ENCODE measurements around the gene UBL7.
A peak's percentile ranks its signal among the peaks of the same experiment; 100 is the strongest.

Gene UBL7

DNA sequence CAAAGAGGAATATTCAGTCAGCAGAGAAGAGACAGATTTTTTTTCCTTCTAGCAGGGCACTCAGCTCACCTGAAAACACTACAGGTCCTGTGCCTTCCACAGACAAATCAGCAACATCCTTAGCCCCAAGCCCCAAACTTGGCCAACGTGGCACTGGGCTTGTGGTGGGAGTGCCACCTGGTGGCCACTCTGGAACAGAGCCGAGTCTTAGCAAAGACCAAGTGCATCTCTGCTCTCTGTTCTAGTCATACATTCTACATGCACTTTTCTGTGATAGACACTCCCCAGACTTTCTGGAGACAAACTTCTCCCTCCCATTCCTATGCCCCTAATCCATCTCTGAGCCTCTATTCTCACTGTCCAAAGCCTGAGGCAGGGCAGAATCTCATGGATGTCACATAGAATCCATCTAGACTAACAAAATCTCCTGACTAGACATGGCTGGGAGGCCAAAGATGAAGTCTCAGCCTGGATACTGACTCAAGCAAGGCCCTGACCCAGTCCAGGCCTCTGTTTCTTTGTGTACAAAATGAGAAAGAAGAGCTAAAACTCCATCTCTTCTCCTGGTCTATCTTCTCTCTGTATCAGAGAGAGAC lies 22.1 kb downstream of the UBL7 start:
- DNase-seq: peak; percentile 73

DNA sequence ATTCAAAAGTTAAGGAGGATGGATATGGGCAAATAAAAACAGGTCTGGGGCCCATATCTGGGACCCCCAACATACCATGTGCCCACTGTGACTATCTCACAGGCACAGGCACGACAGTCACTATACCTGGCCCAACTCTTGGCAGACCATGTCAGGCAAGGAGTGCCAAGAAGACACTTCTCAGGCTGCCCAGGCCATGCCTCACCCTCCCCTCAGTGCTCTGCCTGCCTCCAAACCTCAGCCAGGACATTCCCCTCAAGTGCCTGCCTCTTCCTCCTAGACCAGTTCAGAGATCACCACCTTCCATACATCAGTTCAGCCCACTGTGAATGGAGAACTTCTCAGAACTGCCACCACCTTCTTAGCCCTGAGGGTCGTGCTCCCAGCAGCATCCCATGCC lies 22.8 kb downstream of the UBL7 start:
- no peak for DNase-seq

DNA sequence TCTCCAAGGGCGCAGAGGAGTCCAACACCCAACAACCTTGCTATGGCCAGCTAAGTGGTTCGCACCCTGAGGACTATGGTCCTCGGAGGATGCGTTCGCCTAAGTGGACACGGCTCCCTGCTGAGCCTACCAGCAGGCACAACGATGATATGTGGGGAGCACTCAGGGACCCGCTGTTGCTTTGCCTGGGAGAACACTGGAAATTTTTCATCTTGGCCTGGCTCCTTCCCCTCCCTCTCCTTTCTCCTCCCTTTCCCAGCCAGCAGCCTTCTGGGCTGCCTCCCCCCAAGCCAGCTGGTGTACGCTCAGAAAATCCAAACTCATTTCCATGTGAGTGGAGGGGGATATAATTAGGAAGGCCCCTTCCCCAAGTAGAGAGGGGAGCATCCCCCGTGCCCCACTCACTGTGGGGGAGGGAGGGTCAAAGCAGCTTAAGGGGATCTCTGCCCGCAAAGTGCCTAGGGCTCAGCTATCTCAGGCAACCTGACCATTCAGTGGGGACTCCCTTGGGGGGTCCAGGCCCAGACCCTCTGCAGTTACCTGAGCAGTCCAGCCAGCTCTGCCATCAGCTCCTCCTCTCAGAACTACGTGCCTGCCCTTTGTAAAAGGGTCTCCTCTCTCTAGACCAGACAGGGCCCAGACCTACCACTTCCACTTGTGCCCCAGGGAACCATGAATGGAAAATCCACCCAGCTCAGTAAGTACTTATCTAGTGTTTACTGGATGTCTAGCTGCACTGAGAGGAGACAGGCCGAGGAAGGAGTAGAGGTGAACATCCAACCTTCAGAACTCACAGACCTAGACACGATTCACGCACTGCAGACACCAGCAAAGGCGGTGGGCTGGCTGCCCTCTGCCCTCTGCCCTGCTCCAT lies 26.5 kb downstream of the UBL7 start:
- DNase-seq: no peak

DNA sequence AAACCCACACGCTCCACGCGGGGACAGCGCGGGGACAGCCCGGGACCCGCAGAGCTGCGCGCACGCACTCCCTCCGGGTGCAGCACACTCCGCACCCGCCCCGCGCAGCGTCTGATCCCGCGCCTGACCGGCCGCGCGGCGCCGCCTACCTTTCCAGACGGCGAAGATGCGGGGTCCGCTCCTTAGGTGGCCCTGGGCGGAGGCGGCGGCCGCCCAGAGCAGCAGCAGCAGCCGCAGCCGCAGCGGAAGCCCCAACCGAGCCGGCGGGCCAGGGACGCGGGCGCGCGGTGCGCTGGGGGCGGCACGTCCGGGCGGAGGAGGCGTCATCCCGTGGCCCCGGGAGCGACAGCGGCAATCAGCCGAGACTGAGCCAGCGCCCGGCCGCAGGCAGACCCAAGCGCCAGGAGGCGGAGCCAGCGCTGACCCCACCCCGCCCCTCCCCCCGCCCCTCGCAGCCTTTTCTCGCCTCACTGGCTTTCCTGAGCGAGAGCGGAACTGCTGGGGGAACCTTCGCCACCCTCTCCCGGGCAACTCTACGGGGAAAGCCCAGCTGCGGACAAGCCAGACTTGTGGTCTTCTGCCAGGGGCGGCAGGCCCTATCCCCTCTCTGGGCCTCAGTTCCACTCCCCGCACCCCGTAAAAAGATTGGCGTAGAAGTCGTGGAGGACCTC lies 27.2 kb downstream of the UBL7 start, which contains the start of gene SEMA7A:
Gene SEMA7A (minus strand): TSS at position 367 of the 671 bp plus-strand sequence. CDS start 40 bp downstream, at position 327.
- DNase-seq: peak; percentile 65

DNA sequence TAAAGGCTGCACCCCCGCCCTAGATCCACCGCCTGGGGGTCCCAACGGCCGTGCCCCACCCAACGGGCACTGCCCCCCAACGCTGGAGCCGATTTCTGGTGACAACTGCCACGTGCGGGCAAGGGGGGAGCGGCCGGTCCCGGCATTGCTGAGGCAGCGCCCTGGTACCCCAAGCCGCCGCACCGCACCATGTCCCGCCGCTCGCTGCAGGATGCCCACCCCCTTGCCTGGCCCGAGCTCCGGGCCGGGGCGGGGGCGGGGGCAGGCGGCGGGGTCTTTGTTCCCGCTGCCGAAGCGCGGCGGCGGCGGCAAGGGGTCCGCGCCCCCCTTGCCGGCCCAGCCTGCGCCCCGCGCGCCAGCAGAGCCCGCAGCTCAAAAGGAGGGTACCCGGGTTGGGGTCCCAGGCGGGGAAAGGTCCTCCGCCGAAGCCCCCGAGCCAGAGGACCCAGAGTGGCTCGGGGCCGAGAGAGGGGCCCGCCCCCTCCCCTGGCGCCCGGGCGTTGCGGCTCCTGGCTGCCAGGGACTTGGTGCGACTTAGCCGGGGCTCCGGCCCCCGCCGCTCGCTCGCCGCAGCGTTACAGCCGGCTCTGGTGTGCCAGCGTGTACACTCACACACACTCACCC lies 27.9 kb downstream of the UBL7 start:
- DNase-seq: no peak

DNA sequence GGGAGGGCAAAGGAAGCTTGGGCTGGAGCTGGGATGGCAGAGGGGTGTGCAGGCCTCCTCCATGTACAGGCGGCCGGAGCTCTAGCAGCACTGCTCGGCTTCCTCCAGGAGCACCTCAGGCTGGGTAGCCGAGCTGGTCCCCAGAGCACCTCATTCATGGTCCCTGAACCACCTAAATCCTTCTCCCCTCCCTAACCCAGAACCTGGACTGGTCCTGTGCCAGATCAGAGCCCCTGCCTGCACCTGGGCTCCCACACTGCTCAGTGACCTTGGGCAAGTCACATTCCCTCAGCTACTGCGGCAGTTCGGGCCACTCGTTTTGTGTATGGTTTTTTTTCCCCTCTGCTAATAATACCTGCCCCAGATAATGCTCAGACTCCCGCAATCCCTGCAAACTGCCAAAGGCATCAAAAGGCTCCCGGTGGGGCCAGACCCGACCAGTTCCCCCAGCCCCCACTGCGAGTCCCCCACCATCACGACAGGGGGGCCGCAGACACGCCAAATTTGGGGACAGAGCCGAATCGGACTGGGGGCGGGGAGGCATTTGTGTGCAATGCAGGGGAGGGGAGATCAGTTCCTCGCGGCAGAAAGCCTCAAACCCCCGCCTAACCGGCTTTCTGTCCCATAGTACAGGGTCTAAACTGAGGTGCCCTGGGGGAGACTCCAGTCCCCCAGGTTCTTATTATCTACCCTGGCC lies 28.5 kb downstream of the UBL7 start:
- no peak for DNase-seq

DNA sequence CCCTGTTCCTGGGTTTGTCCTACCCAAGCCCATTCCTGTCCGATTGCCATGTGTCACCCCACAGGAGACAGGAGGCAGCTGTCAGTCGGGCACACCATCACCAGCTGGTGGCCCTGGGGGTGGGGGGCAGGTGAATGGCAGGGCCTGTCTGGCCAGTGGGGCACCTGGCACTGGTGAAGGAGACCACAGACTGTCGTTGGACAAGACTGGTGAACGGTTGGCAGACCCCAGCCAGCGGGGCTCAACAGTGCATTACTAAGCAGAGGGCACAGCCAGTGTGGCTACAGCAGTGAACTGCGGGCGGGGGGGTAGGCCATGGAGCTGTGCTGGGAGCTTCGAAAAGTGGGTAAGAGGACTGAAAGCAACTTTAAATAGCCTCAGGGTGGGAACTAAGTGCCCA lies 29.3 kb downstream of the UBL7 start:
- no peak for DNase-seq

DNA sequence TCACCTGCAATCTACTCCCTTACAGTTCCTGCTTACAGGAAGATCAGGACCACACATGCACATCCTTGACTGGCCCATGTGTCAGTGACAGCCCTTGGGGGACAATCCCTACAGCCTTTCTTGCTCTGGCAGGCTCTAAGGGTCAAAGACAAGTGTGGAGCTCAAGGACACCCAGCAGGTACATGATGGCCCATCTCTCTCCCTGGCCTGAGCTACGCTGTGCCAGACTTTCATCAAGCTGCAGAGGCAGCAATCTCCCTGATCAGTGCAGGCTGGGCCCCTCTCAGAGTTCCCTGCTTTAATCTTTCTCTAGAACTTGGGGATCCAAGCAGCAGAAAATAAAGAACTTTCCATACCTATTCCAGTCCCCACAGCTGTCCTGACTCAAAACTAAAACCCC lies 29.8 kb downstream of the UBL7 start:
- no peak for DNase-seq

DNA sequence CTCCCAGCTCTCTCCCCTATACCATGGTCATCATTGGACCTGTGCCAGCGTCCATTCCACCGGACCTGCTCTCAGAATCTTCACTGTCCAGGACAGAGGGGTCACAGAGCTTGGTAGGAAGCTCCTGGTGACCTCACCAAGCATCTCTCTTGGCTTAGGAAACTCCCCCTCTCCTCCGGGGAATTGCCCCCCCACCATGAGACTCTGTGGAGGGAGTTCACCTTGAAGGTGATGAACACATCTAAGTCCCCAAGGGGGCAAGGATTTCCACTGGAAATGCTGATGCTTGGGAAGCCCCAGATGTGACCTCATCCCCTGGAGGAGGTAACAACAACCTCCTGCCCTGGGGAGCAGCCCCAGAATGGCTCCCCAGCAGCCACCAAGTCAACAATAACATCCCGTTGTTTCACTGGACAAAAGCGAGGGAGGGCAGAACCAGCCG lies 30.4 kb downstream of the UBL7 start:
- no peak for DNase-seq

DNA sequence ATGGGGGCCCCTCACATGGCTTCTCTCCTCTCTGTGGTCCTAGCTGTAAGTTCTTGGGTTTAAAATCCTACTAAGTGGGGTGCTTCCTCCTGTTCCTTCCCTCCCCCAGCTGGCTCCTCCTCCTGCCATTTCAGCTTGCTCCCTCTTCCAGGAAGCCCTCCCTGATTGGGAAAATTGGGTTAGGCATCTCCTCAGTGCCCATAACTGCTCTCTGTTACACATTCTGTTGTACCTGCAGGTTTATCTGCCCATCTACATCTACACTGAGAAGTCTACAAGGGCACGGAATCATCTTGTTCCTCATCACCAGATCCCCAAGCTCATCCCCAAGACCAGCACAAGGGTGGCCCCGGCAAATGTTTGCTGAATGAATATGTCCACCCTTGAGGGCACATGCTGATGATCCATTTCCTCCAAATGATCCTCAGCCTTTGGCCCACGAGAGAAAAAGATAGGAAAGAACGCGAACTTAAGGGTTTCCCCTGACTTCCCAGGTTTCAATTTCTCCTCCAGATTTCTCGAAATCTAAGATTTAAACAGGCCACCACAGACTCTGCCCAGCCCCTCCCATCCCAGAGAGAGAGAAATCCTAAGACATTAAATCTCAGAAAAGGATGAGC lies 31.1 kb downstream of the UBL7 start:
- DNase-seq: no peak

DNA sequence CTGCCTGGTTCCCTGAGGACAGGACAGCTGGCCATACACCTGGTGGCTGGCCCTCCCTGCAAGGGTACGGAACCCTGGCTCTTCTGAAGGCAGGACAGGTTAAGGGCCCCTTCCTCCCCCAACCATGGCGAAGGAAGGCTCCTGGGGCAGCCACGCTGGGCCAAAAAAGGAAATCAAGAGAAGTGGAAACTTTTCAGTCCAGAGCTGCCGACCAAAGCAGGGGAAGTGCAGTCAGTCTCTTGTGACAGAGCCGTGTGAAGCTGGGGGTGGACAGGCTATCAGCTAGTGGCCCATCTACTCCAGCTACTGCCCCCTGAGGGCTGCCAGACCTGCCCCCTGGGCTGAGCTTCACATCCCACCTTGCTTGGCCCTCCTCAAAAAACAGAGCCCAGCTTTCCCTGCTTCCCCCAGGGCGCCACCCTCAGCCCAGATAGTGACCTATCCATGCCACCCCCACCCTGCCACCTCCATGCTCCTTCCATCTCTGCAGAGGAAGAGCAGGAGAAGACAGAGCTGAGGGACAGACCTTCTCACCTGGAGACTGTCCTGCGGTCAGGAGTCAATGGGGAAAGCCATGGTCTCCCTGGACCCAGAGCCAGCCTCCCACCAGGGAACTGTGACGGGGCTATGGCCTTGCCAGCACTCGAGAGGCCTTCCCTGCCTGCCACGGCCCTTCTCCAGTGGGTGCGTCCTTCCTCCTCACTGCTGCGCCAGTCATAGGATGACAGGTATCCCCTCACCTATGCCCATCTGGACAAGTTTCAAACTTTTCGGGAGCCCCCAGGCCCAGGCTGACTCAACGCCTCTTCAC lies 31.8 kb downstream of the UBL7 start:
- DNase-seq: no peak

DNA sequence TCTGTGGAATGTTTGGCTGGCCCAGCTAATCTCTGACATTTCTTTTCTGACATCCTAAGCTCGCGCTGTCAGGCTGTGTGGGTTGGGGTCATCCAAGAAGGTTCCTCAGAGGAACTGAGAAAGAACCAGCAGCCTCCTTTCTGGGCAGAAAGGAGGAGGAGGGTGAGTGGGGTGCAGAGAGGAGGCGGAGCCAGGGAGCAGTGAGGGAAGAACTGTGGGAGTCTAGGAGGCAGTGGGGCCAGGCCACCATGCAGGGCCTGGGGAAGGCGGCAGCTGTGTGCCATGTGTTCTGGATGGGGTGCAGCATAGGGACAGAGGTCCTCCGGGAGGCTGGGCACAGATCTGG lies 32.5 kb downstream of the UBL7 start:
- no peak for DNase-seq

DNA sequence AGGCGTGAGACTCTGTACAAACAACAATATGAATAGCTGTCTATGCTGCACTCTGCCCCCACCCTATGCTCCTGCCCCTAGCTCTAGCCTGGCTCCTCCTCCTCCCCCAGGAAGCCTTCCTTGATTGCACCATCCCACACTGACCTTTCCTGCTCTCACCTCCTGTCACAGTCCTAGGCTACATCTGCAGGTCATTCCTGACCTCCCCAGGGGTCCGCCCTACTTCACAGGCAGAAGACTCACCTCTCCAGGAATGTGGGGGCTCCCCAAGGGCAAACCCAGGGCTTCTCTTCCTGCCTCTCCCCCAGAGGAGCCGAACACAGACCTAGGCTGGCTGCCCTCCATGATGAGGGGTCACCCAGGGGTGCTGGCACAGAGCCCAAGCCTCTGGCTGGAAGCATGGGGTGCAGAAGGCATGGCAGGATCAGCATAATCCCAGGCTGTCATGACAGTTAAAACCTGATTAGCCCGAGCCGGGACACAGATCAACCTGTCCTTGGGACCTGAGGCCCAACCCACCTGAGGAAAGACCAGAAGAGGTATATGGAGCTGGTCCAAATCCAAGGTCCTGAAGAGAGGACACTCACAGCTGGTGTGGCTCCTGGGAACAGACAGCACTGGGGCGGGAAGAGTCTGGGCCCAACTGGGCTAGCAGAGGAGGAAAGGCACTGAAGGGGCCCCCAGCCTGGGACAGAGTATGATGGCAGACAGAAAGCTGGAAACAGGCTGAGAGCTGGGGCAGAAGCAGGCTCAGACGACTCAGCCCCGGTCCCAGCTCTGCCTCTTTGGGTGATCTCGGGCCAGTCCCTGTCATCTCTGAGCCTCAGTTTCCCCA lies 33.1 kb downstream of the UBL7 start:
- no peak for DNase-seq

DNA sequence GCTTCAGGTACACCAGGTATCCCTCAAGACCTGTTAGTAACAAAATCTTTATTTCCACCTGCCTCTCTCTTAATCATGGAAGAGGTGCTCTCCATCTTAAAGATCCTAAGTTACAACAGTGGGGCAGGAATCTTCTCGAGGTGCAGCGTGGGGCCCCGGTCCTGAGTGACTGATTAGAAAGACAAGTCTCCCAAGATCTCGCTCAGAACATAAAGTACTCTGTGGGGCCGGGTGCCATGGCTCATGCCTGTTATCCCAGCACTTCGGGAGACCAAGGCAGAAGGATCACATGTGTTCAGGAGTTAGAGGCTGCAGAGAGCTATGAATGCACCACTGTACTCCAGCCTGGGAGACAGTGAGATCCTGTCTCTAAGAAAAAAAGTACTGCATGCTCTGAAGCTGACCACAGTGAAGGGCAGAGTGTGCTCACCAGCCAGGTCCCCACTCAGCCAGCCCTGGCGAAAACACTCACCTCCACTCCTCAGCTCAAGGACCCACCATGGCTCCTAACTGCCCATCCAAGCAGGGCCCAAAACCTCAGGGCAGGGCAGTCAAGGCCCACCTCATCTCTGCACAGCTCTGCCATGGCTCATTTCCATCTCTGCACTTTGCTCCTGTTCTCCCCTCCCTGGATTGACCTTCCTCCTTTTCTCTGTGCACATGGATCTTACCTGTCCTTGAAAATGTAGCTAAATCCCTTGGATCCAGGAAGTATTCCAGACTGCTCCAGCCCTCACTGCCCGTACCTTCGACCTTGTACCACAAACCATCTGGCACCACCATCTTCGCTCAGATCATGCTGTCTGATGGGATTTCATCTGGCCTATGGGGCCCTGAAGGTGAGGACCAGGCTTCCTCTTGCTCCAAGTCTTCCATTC lies 34.3 kb downstream of the UBL7 start:
- DNase-seq: no peak

DNA sequence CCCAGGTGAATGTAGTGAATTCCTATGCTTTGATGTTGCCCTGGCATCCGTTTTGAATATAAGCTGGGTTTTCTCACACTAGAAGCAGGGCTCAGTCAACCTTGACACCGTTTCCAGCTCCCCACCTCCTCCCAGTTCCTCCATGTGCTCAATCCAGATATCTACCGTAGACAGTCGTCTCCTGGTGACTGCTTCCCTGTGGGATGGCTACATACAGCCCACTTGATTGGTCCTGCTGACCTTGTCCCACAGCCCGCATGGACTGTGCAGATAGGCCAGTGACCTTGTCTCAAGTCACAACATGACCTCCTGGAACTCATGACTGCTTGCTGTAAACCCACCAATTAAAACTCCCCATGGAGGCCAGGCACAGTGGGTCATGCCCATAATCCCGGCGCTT lies 35.3 kb downstream of the UBL7 start:
- no peak for DNase-seq

DNA sequence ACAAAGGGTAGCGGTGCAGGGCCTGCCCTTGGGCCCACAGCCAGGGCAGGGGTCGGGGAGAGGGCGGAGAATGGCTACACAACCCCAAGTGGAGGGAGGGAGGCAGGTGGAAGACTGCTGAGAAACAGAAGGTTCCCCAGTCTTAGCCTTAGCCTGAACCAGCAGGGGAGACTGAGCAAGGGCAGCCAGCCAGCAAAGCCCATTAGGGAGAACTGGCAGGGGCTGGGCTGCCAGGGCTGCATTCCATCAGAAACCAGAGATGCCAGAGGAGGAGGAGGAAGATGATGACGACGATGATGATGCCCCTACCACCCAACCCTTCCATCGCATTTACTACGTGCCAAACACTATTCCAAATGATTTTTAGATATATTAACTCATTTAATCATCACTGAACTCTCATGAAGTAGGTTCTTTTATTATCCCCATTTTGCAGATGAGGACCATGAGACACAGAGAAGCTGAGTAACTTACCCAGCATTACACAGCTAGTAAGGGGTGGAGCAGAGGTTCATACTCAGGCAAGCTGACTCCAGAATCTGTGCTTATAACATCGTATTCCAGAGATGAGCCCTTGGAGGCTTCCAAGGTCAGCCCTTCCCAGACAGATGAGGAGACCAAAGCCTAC lies 35.9 kb downstream of the UBL7 start:
- DNase-seq: no peak

DNA sequence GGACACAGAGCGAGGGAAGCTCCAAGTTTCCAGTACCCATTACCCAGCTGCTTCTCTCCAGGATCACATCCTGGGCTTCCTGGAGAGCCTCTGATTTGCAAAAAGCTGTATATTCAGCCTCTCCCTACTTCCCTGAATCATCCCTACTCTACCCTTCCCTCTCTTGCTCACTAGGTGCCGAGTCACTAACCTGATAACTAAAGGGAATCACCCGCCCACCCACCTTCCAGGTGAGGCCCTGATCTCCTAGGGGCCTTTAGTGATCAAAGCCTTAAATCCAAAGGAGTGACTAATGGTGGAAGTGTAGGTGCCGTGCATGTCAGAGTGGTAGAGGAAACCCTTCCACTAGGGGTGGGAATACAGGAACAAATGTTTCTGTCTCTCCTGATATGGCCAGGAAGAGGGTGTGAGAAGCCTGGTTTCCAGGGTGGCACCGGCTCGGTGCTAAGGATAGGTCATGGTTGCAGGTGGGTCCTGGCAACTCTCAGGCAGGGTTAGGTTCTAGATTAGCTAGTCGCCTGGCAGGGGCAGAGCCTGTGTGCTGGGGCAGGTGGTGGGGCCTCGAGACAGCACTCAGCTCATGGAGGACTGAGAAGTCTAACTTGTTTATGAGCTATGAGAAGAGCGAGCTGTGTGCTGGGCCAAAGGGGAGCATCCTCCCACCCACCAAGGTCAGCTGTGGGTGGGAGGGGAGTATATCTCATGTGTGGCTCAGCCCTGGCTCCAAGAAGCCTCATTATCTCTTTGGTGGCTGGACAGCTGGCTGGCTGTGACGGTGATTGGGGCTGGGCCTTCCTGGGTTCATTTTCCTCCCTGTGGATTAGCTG lies 37.3 kb downstream of the UBL7 start:
- no peak for DNase-seq
